ACC112 (cell line): ENCODE measurements around the gene DAB2.
A peak's percentile ranks its signal among the peaks of the same experiment; 100 is the strongest.

Source experiments
- H2AFZ ChIP-seq: fragments of 200-600 bp; sonication (generic); one replicate; pipeline ENCODE4 v1.6.0; 2017; ENCODE audit warnings: antibody characterized with exemption, low read length; ENCODE audit not compliant: unreplicated experiment
- H3K27ac ChIP-seq: fragments of 200-600 bp; sonication (generic); 2 replicates; pipeline ENCODE4 v1.5.1; 2014; ENCODE audit warnings: low read depth, mild to moderate bottlenecking, antibody characterized with exemption, low read length, moderate library complexity
- H3K27me3 ChIP-seq: fragments of 200-600 bp; sonication (generic); 2 replicates; pipeline ENCODE4 v1.6.1; 2014; ENCODE audit warnings: mild to moderate bottlenecking, antibody characterized with exemption, low read length, moderate library complexity, mixed read lengths; ENCODE audit not compliant: insufficient read depth
- H3K36me3 ChIP-seq: fragments of 200-600 bp; sonication (generic); 2 replicates; pipeline ENCODE4 v1.6.1; 2016; ENCODE audit warnings: mild to moderate bottlenecking, antibody characterized with exemption, low read length, moderate library complexity, mixed read lengths; ENCODE audit not compliant: insufficient read depth
- H3K4me1 ChIP-seq: fragments of 200-600 bp; sonication (generic); one replicate; pipeline ENCODE4 v1.6.1; 2016; ENCODE audit warnings: low read length, mixed read lengths; ENCODE audit not compliant: insufficient read depth, unreplicated experiment, control insufficient read depth
- H3K4me3 ChIP-seq: fragments of 200-600 bp; sonication (generic); 2 replicates; pipeline ENCODE4 v1.5.1; 2014; ENCODE audit warnings: mild to moderate bottlenecking, low read depth, low read length
- H3K79me2 ChIP-seq: fragments of 200-600 bp; sonication (generic); one replicate; pipeline ENCODE4 v1.6.0; 2016; ENCODE audit warnings: low read length; ENCODE audit not compliant: control insufficient read depth, unreplicated experiment, insufficient read depth

The DAB2 gene

DNA sequence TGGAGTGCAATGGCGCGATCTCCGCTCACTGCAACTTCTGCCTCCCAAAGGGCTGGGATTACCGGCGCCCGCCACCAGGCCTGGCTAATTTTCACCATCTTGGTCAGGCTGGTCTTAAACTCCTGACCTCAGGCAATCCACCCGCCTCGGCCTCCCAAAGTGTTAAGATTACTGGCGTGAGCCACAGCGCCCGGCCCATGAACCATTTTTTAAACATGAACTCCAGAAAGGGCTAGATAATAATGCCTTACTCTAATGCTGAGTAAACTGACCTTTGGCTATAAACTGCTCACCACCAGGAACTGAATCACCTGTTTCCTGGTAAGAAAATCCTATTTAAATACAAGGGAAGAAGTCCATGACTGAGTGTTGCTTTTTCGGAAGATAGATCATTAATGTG lies 23.2 kb upstream of the DAB2 start:
- peaks cover 27% of the 10 kb centered on the region for H3K4me1 ChIP-seq
- H3K79me2 ChIP-seq, result no peaks in the 10 kb centered on the region
- H3K27ac ChIP-seq, result no peak overlapping the region
- H2AFZ ChIP-seq, result no peak overlapping the region
- no peak overlapping the region for H3K4me3 ChIP-seq
- H3K27me3 ChIP-seq, result no peaks in the 10 kb centered on the region
- H3K36me3 ChIP-seq, result no peaks in the 10 kb centered on the region

DNA sequence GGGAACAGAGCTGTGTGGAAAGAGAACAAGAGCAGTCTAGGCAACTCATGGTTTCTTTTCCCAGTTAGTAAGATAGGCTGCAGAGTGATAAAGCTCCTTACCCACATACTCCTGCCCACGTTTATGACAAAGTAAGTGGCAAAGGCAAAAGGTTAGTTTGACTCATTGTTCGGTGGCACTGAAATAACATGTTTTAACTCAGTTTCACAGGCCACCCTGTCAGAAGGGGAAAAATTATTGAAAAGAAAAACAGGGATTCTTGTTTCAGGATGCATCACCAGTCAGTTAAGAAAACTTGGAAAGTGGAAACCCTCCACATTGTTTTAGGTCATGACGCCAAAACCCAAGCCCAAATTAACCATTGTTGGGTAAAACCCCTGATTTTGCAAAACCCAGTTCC lies 22.3 kb upstream of the DAB2 start:
- no peaks in the 10 kb centered on the region for H3K36me3 ChIP-seq
- H3K27ac ChIP-seq, result peak overlapping the region; percentile 87
- H3K4me3 ChIP-seq, result no peak overlapping the region
- no peak overlapping the region for H2AFZ ChIP-seq
- H3K4me1 ChIP-seq, result peaks cover 28% of the 10 kb centered on the region
- H3K27me3 ChIP-seq, result no peaks in the 10 kb centered on the region
- no peaks in the 10 kb centered on the region for H3K79me2 ChIP-seq

DNA sequence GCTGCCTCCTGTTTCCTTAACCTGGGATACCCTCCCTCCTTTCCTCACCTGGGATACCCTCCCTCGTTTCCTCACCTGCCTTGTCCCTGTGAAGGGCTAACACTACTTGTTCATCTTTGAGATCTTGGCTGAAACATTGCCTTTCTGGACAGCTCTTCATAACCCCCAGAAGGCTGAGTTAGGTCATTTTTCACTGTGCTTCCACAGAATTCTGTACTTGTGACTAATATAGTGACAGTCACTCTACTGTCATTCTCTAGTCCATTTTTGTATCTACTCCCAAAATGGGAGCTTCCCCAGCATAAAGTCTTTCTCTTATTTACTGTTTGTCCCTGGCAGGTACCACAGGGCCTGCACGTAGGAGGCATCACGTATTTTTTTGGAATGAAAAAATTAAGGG lies 21.5 kb upstream of the DAB2 start:
- Histone ChIP-seq H3K36me3 (no peaks in the 10 kb centered on the region), H2AFZ (no peak overlapping the region), H3K4me1 (peaks cover 37% of the 10 kb centered on the region), H3K27ac (peak overlapping the region; percentile 87), H3K79me2 (no peaks in the 10 kb centered on the region), H3K27me3 (no peaks in the 10 kb centered on the region), H3K4me3 (no peak overlapping the region)

DNA sequence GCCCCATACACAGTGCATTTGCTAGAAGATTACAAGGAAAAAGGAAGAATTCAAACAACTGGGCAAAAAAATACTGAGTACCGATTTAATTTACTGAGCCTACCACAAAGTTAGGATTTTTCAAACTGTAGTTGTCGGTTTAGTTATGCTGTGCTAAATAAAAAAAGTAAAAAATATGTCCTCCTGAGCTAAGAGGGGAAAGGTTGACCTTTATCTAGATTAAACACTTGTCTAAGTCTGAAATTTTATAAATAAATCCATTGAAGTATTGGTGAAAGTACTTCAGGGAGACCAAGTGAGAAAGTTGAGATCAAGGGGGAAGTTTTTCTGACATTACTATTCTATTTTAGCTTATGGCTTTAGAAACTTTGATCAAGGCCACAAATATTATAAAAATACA lies 19.1 kb upstream of the DAB2 start:
- H3K27ac ChIP-seq, result no peak overlapping the region
- H2AFZ ChIP-seq, result no peak overlapping the region
- H3K4me1 ChIP-seq, result peaks cover 53% of the 10 kb centered on the region
- no peak overlapping the region for H3K4me3 ChIP-seq
- H3K36me3 ChIP-seq, result no peaks in the 10 kb centered on the region
- no peaks in the 10 kb centered on the region for H3K27me3 ChIP-seq
- H3K79me2 ChIP-seq, result no peaks in the 10 kb centered on the region

DNA sequence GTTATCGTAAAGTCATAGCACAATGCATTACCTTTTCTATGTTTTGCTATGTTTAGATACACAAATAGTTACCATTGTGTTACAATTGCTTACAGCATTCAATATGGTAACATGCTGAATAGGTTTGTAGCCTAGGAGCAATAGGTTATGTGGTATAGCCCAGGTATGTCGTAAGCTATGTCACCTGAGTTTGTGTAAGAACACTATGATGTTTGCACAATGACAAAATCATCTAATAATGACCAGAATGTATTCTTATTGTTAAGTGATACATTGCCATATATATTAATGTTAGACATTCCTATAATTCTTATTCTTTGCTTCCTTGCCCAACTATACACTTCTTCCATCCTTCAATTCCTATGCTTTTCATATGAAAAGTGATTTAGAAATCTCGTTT lies 18.2 kb upstream of the DAB2 start:
- H3K4me3 ChIP-seq, result no peak overlapping the region
- no peaks in the 10 kb centered on the region for H3K79me2 ChIP-seq
- H3K4me1 ChIP-seq, result peaks cover 50% of the 10 kb centered on the region
- H3K27me3 ChIP-seq, result no peaks in the 10 kb centered on the region
- H3K36me3 ChIP-seq, result no peaks in the 10 kb centered on the region
- no peak overlapping the region for H3K27ac ChIP-seq
- H2AFZ ChIP-seq, result no peak overlapping the region

DNA sequence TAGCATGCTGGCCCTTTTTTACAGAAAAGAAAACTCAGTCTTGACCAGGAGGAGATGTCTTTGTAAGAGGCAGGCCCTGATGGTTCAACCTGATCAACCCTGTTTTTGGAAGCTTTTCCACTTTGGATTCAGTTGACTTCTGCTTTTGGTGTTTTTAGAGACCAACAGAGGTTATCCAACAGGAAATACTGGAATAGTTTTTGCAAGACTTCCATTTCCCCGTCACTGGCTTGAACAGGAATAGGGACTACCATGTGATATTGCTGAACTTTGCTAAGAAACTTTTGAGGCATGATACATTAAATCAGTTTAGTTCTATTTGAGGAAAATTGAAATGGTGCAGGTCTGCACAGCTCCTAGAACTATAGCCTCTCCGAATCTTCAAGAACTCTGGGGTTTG lies 17.1 kb upstream of the DAB2 start:
- Histone ChIP-seq H3K4me3 (no peak overlapping the region), H3K36me3 (no peaks in the 10 kb centered on the region), H3K27me3 (no peaks in the 10 kb centered on the region), H2AFZ (peak overlapping the region; percentile 54), H3K4me1 (peaks cover 51% of the 10 kb centered on the region), H3K79me2 (no peaks in the 10 kb centered on the region), H3K27ac (no peak overlapping the region)

DNA sequence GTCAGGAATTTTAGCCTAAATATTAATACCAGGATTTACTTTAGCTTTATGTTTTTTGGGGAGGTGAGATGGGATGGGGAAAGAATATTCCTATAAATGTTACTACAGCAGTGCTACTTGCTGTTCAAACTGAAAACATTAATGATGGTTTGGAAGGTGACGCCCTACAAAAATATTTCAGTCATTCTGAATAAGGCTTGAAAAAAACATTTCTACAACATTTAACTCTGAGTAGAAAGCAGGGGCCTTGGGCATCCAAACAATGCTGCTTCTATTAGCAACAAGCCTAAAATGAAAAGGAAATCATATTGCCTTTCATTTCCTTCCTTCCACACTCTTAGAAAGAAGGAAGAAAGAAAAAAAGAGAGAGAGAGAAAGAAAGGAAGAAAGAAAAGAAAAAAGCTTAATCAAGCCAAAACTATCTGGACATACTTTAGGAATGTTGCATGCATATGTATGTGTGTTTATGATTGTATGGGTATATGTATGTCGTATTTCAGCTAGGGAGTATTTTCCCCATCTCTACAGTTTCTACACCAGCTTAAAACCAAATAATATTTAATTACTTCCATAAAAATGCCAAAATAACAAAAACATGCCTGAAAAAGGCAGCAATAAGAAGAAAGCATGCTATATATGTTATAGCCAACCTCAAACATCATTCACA lies 16.3 kb upstream of the DAB2 start:
- Histone ChIP-seq H2AFZ (peak overlapping the region; percentile 34), H3K36me3 (no peaks in the 10 kb centered on the region), H3K27me3 (no peaks in the 10 kb centered on the region), H3K4me3 (peak overlapping the region; percentile 69), H3K79me2 (no peaks in the 10 kb centered on the region), H3K27ac (peak overlapping the region; percentile 67), H3K4me1 (peaks cover 44% of the 10 kb centered on the region)

DNA sequence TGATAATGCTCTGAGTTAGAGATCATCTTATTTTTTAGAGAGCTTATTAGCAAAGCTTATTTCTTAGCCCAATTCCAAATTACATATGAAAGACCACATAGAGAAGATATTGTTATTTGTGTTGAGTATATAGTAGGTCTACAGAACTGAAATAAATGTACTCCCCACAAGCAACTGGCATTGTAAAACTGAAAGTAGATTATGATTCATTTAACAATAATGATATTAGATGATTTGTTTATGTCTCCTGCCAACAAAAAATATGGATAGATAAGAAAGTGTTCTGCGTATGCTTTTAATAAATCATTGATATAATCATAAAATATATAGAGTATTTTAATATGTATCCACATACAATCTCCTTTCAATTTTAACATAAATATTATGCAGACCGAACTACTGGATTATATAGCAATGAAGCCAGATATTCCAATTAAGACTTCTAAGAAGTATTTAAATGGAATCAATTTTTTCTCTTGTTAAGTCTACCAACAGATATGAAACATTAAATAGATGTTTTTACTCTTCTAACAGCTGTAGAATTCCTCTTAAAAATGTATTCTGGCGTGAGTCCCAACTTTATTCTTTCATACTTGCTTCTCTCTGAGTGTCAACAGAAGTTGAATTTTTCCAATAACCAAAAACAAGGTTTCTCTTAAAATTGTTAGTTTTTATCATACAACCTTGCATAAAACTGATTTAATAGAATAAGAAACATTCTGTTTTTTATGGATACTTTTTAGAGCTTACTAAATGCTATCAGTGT lies 15.6 kb upstream of the DAB2 start:
- no peaks in the 10 kb centered on the region for H3K79me2 ChIP-seq
- H3K4me1 ChIP-seq, result peaks cover 37% of the 10 kb centered on the region
- peak overlapping the region; percentile 62 for H2AFZ ChIP-seq
- peak overlapping the region; percentile 69 for H3K4me3 ChIP-seq
- no peaks in the 10 kb centered on the region for H3K36me3 ChIP-seq
- H3K27ac ChIP-seq, result peak overlapping the region; percentile 67
- no peaks in the 10 kb centered on the region for H3K27me3 ChIP-seq

DNA sequence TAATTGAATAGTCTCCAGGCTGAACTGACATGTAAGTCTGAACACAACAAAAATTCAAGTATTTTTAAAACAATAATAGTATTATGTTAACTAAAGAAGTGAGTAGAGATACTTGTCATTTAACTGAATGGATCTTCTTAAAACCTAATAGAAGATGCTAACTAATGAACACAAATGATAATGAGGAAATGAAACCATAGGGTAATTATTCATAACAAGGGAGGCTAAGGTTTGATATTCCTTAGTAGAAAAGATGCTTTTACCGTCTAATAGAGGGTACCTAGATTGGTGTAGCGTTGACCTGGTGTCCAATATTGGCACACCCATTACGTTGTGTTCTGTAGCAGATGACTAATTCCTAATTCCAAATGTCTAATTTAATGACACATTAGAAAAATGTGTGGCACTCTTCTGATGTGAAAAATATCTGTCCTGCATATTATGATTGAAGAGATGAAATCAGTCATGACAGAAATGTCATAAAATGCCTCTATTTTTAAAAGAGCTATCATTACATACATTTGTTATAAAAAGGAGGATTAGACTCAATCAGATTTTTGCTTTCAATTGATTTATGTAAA lies 14.9 kb upstream of the DAB2 start:
- no peaks in the 10 kb centered on the region for H3K79me2 ChIP-seq
- H3K4me1 ChIP-seq, result peaks cover 33% of the 10 kb centered on the region
- peak overlapping the region; percentile 0; the same call in 1 of the 2 replicates for H3K27ac ChIP-seq
- H3K27me3 ChIP-seq, result no peaks in the 10 kb centered on the region
- H3K4me3 ChIP-seq, result peak overlapping the region; percentile 69
- peak overlapping the region; percentile 62 for H2AFZ ChIP-seq
- H3K36me3 ChIP-seq, result no peaks in the 10 kb centered on the region

DNA sequence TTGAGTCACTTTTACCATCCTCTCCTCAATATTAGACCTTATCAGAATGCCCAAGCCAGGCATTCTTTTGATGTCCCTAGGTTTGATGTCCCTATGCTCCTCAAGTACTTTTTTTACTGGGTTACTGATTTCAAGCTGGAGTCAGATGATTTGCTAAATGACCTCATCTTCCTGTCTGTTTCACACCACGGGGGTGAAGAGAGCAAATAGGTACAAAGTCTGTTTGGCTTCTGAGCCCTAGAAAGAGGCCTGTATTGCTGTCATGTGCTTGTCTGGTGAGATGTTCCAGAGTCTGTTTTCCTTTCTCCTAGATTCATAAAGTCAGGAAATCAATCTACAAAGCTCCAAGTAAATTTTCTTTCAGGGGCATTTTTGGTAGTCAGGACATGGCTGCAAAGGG lies 12.7 kb upstream of the DAB2 start:
- H3K79me2 ChIP-seq, result no peaks in the 10 kb centered on the region
- H3K36me3 ChIP-seq, result no peaks in the 10 kb centered on the region
- no peak overlapping the region for H3K4me3 ChIP-seq
- peak overlapping the region; percentile 20 for H2AFZ ChIP-seq
- no peak overlapping the region for H3K27ac ChIP-seq
- H3K27me3 ChIP-seq, result no peaks in the 10 kb centered on the region
- peaks cover 33% of the 10 kb centered on the region for H3K4me1 ChIP-seq

DNA sequence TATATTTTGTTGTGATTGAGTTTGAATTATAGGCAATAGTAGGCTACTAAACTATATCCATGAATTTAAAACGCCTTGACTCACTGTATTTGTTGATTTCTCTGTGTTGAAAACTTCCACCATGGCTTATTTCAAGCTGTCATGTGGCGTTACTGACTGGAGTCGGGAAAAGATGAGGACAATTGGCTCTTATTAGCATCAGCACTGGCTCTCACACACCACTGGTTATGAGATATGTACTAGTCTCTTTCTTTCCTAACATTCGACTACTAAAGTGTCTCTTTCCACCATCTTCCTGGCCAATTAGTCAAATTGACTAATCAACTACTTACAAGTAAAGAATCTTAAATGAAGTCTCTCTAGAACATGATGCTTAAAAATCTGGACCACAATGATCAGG lies 9.1 kb upstream of the DAB2 start:
- Histone ChIP-seq H3K79me2 (no peaks in the 10 kb centered on the region), H3K36me3 (no peaks in the 10 kb centered on the region), H3K27me3 (no peaks in the 10 kb centered on the region), H3K4me1 (peaks cover 8% of the 10 kb centered on the region), H3K4me3 (no peak overlapping the region), H3K27ac (no peak overlapping the region), H2AFZ (no peak overlapping the region)
